Measurements from ENCODE around the gene CC2D2B. TPM values are rescaled to one million over a fixed set of nuclear protein-coding genes. Genes with fewer than 3 reads are reported as not detected.
A peak's percentile ranks its signal among the peaks of the same experiment; 100 is the strongest.

CC2D2B gene
- total and polyA plus RNA-seq, 8 donors: 0.09 to 0.55 (median 0.39) TPM; not detected in 2

DNA sequence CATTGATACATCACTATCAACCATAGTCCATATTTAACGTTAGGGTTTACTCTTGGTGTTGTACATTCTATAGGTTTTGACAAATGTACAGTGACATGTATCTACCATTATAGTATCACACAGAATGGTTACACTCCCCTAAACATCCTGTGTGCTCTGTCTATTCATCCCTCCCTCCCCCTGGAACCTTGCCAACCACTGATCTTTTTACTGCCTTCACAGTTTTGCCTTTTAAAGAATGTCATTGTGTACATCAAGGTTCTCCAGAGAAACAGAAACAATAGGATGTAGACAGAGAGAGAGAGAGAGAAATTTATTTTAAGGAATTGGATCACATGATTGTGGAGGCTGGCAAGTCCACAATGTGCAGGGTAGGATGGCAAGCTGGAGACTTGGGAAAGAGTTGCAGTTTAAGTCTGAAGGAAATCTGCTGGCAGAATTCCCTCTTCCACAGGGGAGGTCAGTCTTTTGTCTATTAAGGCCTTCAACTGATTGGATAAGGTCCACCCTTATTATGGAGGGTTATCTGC lies 90.5 kb downstream of the CC2D2B start:
- 68 to 78% methylated on average over 1 of the region's 1 CpG for WGBS, 2 donors
- Histone ChIP-seq H3K4me3 (no peak overlapping the region), H3K4me1 (no peaks in the 10 kb centered on the region), H3K27ac (no peak overlapping the region), H3K9me3 (no peaks in the 10 kb centered on the region), H3K36me3 (no peaks in the 10 kb centered on the region), H3K27me3 (no peaks in the 10 kb centered on the region)
- TF ChIP-seq, protein P1, sequence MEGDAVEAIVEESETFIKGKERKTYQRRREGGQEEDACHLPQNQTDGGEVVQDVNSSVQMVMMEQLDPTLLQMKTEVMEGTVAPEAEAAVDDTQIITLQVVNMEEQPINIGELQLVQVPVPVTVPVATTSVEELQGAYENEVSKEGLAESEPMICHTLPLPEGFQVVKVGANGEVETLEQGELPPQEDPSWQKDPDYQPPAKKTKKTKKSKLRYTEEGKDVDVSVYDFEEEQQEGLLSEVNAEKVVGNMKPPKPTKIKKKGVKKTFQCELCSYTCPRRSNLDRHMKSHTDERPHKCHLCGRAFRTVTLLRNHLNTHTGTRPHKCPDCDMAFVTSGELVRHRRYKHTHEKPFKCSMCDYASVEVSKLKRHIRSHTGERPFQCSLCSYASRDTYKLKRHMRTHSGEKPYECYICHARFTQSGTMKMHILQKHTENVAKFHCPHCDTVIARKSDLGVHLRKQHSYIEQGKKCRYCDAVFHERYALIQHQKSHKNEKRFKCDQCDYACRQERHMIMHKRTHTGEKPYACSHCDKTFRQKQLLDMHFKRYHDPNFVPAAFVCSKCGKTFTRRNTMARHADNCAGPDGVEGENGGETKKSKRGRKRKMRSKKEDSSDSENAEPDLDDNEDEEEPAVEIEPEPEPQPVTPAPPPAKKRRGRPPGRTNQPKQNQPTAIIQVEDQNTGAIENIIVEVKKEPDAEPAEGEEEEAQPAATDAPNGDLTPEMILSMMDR (IDR thresholded peaks at IDR 0.05): no peak
- FAIRE-seq (no peak), DNase-seq (no peak), ATAC-seq (no peak)
- intact Hi-C loops (cut with DNase I): no loop called here

DNA sequence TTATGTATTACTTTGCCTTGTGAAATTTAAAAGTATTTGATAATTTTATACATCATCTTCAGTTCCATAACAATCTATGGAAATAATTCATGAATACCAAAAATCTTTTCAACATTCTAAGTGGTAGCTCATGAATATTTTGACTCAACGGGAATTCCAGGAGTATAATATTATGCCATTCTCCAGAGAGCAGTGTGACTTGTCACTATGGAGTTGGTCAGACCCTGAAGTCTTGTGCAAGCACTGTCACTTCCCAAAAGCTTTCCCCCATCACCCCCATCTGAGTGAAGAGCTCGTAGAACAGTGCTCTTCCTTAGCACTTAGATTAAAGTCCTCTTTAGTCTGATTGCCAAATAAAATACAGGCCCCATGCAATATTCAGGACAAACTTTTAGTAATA lies 106.2 kb downstream of the CC2D2B start:
- no peak for ATAC-seq
- FAIRE-seq: no peak
- TF ChIP-seq, protein P1 (IDR thresholded peaks at IDR 0.05): no peak

DNA sequence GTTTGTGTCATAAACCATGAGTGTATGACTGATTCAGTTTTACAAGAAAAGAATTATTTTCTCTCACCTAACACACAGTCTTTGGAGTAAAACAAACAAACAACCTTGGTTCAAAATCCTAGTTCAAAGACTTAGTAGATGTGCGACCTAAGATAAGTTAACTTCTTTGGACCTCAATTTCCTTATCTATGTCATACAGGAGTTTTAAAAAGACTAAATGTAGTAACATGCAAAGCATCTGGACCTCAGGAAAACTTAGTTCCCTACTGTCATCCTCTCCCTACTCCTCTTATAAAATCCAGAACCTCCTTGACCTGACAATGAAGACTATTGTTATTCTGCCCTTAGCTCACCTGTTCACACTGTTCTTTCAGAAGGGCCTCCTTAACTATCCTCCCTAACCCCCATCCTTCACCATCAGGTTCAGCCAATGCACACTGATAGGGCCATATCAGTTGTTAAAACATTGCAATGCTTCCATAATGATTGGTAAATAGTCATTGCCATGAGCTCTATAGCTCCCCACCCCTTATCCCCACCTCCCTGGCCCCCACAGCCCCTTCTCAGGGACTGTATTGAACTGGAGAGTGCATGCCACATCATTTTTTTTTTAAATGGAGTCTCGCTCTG lies 106.8 kb downstream of the CC2D2B start:
- intact Hi-C loops (cut with DNase I): no loop called here
- DNase-seq (no peak), ATAC-seq (no peak), FAIRE-seq (no peak)
- no peak overlapping the region for H3K4me3 ChIP-seq
- H3K27me3 ChIP-seq: no peaks in the 10 kb centered on the region
- H3K9me3 ChIP-seq: no peaks in the 10 kb centered on the region
- 86 to 93% methylated on average over 2 of the region's 2 CpGs for WGBS, 2 donors
- no peak overlapping the region for H3K27ac ChIP-seq
- TF ChIP-seq, protein P1 (IDR thresholded peaks at IDR 0.05): no peak
- no peaks in the 10 kb centered on the region for H3K4me1 ChIP-seq
- H3K36me3 ChIP-seq: no peaks in the 10 kb centered on the region

More for the DNA sequence above, 106.2 kb downstream of the CC2D2B start:
- no peaks in the 10 kb centered on the region for H3K9me3 ChIP-seq
- no peak for DNase-seq
- intact Hi-C loops (cut with DNase I): no loop called here
- no peak overlapping the region for H3K27ac ChIP-seq
- H3K36me3 ChIP-seq: no peaks in the 10 kb centered on the region
- no peaks in the 10 kb centered on the region for H3K27me3 ChIP-seq
- H3K4me1 ChIP-seq: no peaks in the 10 kb centered on the region
- 77 to 86% methylated on average over 2 of the region's 2 CpGs for WGBS, 2 donors
- no peak overlapping the region for H3K4me3 ChIP-seq

DNA sequence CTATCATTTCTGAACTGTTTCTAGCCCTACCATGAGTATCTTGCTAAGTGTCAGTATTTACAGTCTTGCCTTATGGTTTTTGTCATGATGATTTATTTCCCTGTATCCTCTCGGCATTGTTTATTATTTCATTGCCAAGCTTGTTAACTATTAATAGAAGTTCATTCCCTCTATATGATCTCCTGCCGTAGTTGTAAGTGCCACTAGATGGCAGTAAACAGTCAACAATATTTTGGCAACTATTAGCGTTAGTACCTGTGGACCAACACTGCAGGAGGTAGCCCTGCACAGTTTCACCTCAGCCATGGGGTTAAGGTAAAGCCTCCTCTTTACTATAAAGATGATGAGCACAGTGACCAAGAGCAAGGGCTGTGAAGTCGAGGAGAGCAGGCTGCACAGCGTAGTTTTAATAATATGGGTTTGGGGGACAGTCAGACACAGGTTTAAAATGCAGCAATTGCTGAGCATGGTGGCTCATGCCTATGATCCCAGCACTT lies 109.5 kb downstream of the CC2D2B start:
- H3K27me3 ChIP-seq: no peaks in the 10 kb centered on the region
- H3K4me1 ChIP-seq: no peaks in the 10 kb centered on the region
- intact Hi-C loops (cut with DNase I): no loop called here
- DNase-seq (peak in 3 of 6 donors; percentile 17 to 63 (median 21)), ATAC-seq (peak; percentile 91 to 99 (median 94)), FAIRE-seq (peak; percentile 89)
- H3K36me3 ChIP-seq: no peaks in the 10 kb centered on the region
- WGBS, 2 donors: 10 to 12% methylated on average over 5 of the region's 5 CpGs
- no peak overlapping the region for H3K4me3 ChIP-seq
- no peak overlapping the region for H3K27ac ChIP-seq
- H3K9me3 ChIP-seq: no peaks in the 10 kb centered on the region
- TF ChIP-seq, protein P1 (IDR thresholded peaks at IDR 0.05): peak; percentile 62 to 77 (median 72)

DNA sequence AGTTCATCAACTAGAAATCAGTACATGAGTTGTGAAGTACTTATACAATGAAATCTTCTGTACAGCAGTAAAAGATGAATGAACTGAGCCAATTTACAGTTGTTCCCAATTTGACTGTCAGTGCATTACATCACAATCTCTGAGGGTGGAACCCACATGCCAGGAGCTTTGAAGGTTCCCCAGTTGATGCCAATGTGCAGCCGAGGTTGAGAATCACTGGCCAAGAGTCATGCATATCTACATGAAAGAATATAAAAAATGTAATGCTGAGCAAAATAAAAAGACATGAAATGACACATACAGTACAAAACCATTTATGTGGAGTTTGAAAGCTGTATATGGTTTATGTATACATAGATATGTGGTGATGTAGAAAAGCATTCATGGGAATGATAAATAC lies 113.6 kb downstream of the CC2D2B start:
- no peaks in the 10 kb centered on the region for H3K27me3 ChIP-seq
- intact Hi-C loops (cut with DNase I): no loop called here
- TF ChIP-seq, protein P1 (IDR thresholded peaks at IDR 0.05): no peak
- H3K27ac ChIP-seq: no peak overlapping the region
- no peaks in the 10 kb centered on the region for H3K36me3 ChIP-seq
- no peak overlapping the region for H3K4me3 ChIP-seq
- FAIRE-seq (no peak), ATAC-seq (no peak), DNase-seq (no peak)
- no peaks in the 10 kb centered on the region for H3K4me1 ChIP-seq
- WGBS, 2 donors: 84 to 87% methylated on average over 1 of the region's 1 CpG
- H3K9me3 ChIP-seq: no peaks in the 10 kb centered on the region
